GM21528 (cell line): ENCODE results near the gene AKAP7.
"Not testable (repeated sequence)": the region's sequence is repeated elsewhere in the genome, so short reads cannot be mapped to it uniquely, and the experiment has no call there.

Source experiments
- ATAC-seq: cut with Tn5 transposase; IDR thresholded peaks from one replicate; pipeline ENCODE4 v1.9.1; 2021; ENCODE audit warnings: mild to moderate bottlenecking, moderate library complexity; ENCODE audit not compliant: unreplicated experiment, low FRiP score

Gene AKAP7

DNA sequence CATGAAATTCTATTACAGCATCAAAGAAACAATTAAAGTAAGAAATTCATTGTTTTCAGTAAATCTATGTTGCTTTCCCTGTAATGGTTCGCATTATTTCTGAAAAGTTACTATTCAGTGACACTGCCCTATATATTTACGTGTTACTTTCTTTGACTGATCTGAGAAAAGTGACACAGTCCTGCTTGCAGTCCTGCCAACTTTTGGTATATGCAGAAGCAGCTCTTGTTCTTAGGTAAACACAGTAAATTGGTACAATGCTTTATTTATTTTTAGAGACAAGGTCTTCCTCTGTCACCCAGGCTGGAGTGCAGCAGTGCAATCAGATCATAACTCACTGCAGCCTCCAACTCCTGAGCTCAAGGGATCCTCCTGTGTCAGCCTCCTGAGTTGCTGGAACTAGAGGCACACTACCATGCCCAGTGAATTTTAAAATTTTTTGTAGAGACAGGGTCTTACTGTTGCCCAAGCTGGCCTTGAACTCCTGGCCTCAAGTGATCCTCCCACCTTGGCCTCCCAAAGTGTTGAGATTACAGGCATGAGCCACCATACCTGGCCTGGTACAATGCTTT lies 151.3 kb downstream of the AKAP7 start:
- ATAC-seq, result no peak

- ATAC-seq, result no peak
Measured at GRCh38 chr6:131288214-131288613, 152.9 kb downstream of the AKAP7 start.

GRCh38 chr6:131290955-131291354 lies 155.7 kb downstream of the AKAP7 start:
- no peak for ATAC-seq

DNA sequence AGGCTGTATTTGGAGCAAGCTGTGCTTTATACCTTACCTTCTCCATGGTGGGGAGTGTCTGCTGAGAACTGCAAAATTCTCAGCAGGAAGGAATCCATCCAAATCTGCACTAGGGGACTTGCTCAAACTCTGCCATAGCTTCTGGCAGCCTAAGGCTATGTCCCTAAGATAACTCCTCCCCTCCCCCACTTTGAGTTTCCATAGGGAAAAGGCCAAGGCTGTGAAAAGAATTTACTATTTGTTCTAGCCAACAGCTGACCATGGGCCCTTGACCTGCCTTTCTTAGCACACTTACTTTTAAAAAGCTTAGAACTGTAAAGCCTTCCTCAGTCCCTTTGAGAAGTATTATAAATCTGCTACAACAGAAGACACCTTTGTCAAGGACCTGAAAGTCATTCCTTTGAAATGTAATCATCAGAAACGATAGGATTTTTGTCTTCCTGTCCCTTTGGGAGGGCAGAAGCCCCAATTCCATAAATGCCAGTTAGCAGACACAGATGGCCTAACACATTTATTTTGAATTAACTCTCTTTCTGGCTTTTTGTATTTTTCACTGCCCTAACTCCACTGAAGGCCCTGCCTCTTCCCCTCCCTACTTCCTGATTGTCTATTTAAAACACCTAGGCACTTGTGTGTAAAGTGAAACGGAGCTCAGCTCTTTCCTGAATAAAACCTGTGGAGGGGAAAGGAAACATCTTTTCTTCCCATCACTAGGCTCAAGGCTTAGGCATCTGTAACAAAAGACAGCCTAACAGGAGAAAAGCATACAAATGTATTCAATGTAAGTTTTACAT lies 157.1 kb downstream of the AKAP7 start:
- ATAC-seq, result no peak

DNA sequence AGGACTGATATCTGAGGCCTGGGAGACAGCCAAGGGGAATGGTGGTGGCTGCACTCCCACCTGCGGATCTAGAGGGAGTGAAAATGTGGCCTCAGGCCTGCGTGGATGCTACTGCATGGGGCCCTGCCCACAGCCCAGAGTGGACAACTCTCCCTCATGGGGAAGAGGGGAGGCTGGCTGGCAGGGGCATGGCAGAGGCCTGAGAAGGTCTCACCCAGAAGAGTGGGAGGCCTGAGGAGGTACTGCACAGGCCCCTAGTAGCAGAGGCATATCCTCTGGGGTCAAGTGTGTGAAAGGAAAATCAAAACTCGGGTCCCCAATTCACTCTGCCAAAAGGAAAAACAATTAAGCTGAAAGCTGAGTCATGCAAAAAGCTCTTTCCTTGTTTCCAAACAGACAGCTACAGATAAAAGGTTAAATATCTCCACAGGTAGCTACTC lies 158.2 kb downstream of the AKAP7 start:
- no peak for ATAC-seq

GRCh38 chr6:131295081-131295480 lies 159.8 kb downstream of the AKAP7 start:
- ATAC-seq, result no peak

DNA sequence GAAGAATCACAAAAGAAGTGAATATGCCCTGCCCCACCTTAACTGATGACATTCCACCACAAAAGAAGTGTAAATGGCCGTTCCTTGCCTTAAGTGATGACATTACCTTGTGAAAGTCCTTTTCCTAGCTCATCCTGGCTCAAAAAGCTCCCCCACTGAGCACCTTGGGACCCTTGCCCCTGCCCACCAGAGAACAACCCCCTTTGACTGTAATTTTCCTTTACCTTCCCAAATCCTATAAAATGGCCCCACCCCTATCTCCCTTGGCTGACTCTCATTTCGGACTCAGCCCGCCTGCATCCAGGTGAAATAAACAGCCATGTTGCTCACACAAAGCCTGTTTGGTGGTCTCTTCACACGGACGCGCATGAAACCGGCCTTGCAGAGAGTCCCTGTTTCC lies 165.6 kb downstream of the AKAP7 start:
- ATAC-seq, result not testable (repeated sequence)

DNA sequence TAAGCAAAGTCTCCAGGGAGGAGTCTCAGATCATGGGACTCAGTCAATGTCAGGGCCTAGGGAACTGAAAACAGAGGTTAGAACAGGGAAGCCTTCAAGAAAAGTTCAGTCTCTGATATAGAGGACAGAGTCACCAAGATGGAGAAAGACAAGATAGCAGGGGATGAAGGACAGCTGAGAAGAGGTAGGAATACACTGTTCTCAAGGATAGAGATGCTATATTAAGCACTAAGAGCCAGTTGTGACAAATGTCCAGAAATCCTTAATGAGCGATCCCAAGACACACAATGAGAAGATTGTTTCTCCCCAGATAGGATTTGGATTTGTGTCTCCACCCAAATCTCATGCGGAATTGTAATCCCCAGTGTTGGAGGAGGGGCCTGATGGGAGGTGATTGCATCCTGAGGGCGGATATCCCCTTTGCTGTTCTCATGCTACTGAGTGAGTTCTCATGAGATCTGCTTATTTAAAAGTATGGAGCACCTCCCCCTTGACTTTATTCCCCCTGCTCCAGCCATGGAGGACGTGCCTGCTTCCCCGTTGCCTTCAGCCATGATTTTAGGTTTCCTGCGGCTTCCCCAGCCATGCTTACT lies 168.2 kb downstream of the AKAP7 start:
- no peak for ATAC-seq

DNA sequence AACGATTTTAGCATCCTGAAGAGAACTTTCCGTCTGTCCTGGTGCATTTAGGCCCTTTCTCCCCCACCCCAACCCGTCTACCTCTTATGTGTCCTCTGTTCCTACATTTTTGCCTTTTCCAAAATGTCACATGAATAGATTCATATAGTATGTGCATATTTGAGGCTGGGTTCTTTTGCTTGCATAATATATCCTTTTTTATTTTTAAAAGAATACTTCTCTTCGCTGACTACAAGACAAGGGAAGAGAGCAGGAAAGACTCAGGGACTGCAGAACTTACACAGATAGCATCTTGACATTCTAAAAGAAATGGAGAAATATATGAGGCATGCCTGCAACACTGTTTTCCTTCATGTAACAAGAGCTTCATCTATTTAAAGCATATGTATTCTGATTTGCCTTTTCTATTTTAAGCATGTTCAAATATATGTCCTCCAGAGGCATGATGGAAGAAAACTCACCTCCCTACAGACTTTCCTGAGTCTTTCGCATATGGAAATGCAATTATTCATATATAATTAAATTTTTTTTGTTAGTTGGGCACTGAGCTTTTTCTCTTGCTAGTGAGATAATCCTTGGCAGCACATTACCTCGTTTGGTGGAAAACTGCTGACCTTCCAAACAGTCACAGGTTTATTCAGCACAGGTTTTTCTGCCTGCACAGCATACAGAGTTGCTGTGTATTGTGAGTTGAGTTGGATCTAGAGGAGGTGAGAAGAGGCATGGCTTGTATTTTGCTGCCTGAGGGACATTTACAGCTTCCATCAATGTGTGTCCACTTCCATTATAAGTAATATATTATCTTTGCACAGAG lies 170.0 kb downstream of the AKAP7 start:
- no peak for ATAC-seq

DNA sequence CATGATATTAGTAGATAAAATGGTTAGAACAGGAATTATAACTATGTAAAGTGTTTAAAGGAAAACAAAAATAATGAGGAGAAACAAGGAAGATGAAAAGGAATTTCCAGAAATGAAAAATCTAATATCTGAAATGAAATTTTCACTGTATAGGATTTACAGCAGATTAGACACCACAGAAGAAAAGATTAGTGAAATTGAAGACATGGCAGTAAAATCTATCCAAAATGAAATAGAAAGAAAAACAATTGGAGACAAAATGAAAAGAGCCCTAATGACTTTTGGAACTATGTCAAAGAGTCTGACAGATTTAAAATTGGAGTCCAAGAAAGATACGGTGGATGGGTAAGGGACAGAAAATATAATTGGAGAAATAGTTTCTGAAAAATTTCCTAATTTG lies 174.2 kb downstream of the AKAP7 start:
- no peak for ATAC-seq

- no peak for ATAC-seq
Measured at GRCh38 chr6:131314838-131315237, 179.6 kb downstream of the AKAP7 start.

DNA sequence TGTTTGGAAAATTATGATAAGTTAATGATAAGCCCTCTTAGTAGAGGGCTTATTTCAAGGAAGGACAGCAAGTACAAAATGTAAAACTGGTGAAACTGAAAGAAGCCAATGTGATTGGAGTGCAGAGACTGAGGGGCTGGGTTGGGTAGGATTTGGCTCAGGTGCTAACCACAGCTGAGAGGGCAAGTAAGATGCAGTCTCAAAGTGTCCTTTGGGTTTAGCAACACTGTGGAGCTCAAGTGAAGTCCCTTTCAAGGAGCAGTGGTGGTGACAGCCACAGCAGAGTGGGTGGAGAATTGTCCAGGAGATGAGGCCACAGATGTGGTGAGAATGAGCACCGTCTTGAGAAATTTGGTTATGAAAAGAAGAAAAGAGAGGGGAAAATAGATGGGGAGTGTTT lies 181.4 kb downstream of the AKAP7 start:
- ATAC-seq, result no peak

- ATAC-seq, result no peak
Measured at GRCh38 chr6:131317516-131317915, 182.2 kb downstream of the AKAP7 start.

DNA sequence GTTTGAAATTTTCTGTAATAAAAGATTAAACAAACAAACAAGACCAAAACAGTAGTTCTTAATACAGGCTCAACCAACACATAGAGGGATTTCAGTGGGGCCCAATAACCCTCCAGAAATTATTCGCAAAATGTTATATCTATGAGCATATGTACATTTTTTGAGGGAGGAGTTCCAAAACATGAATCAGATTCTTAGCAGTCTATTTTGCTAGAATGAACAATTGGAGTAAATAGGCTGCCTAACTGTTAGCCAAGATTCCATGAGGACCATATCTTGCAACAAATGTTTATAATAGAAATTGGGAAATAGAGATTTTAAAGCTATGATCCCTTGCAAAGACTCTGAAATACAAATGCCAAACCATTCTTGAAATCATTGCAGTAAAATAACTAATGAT lies 186.3 kb downstream of the AKAP7 start:
- no peak for ATAC-seq

DNA sequence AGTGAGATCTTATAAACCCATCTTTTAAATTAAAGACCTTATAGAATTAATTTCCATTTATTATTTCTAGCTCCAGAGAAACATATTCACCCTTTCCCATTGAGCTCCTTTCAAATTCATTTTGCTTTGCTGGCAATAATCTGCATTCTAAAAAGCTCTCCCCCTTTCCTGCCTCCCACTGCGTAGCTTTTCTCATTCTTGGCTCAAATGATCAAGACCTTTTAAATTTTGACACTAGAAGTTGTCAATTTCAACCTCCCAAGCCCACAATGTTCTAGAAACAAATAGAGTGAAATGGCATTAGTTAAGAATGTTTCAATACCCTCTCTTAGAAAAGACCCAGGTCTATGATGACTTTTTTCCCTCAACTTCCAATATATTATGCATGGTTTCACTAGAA lies 186.9 kb downstream of the AKAP7 start:
- no peak for ATAC-seq

GRCh38 chr6:131325669-131326068 lies 190.4 kb downstream of the AKAP7 start:
- not testable (repeated sequence) for ATAC-seq

DNA sequence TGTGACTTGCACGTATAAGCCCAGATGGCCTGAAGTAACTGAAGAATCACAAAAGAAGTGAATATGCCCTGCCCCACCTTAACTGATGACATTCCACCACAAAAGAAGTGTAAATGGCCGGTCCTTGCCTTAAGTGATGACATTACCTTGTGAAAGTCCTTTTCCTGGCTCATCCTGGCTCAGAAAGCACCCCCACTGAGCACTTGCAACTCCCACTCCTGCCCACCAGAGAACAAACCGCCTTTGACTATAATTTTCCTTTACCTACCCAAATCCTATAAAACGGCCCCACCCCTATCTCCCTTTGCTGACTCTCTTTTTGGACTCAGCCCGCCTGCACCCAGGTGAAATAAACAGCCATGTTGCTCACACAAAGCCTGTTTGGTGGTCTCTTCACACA lies 193.5 kb downstream of the AKAP7 start:
- ATAC-seq, result not testable (repeated sequence)

DNA sequence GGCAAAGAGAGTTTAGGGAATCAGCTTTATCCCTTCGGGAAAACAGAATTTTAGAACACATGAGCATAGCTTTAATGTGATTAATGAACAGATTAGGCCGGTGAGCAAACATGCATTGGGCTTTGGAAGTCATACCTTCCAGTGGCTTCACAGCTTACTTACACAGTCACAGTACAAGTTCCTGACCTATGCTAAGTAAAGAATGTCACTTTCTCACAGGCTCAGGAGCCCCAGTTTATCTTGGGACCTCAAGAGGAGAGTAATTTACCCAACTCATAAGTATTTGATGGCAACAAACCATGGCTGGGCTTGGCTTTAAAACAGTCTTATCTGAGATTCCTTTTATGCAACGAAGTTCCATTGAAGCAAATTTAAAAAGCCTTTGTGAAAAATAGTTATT lies 195.9 kb downstream of the AKAP7 start:
- no peak for ATAC-seq

GRCh38 chr6:131331873-131332781 lies 196.9 kb downstream of the AKAP7 start:
- ATAC-seq, result no peak
